HEK293 (cell line): Measurements from ENCODE around the gene CHI3L1.

Experiments
- SALL2 ChIP-seq: fragments of 450-650 bp; formaldehyde crosslinking; IDR thresholded peaks from 2 replicates; pipeline ENCODE4 v1.5.0; 2017; ENCODE audit warnings: missing biosample characterization, mild to moderate bottlenecking, missing genetic modification characterization, borderline replicate concordance
- SCRT1 ChIP-seq: fragments of 450-650 bp; formaldehyde crosslinking; IDR thresholded peaks from 2 replicates; pipeline ENCODE4 v1.5.1; 2016; ENCODE audit warnings: missing biosample characterization, missing genetic modification characterization, borderline replicate concordance
- SETDB1 ChIP-seq: IDR thresholded peaks from one replicate; pipeline ENCODE4 v1.6.1; 2017; ENCODE audit warnings: mild to moderate bottlenecking, low read length, moderate library complexity, mixed read lengths; ENCODE audit not compliant: insufficient read length
- YY1 ChIP-seq: fragments of 450-650 bp; formaldehyde crosslinking; IDR thresholded peaks from 2 replicates; pipeline ENCODE4 v1.5.1; 2018; ENCODE audit warnings: missing biosample characterization, missing genetic modification characterization
- ZBTB21 ChIP-seq: fragments of 450-650 bp; formaldehyde crosslinking; IDR thresholded peaks from 2 replicates; pipeline ENCODE4 v1.5.1; 2017; ENCODE audit warnings: missing biosample characterization, missing genetic modification characterization
- ZBTB7A ChIP-seq: fragments of 450-650 bp; formaldehyde crosslinking; IDR thresholded peaks from 2 replicates; pipeline ENCODE4 v1.5.1; 2016; ENCODE audit warnings: low read depth, missing biosample characterization, missing genetic modification characterization
- ZFP3 ChIP-seq: fragments of 450-650 bp; formaldehyde crosslinking; IDR thresholded peaks from 2 replicates; pipeline ENCODE4 v1.5.1; 2016; ENCODE audit warnings: low read depth, missing biosample characterization, missing genetic modification characterization
- ZNF350 ChIP-seq: fragments of 450-650 bp; formaldehyde crosslinking; IDR thresholded peaks from 2 replicates; pipeline ENCODE4 v1.5.0; 2017; ENCODE audit warnings: missing biosample characterization, mild to moderate bottlenecking, missing genetic modification characterization
- ZNF660 ChIP-seq: fragments of 450-650 bp; IDR thresholded peaks from 2 replicates; pipeline ENCODE4 v1.5.1; 2018; ENCODE audit warnings: missing biosample characterization, mild to moderate bottlenecking, missing genetic modification characterization
- ZNF664 ChIP-seq: fragments of 450-650 bp; formaldehyde crosslinking; IDR thresholded peaks from 2 replicates; pipeline ENCODE4 v1.5.1; 2016; ENCODE audit warnings: missing biosample characterization, missing genetic modification characterization
- ZNF677 ChIP-seq: fragments of 450-650 bp; IDR thresholded peaks from 2 replicates; pipeline ENCODE4 v1.5.0; 2018; ENCODE audit warnings: missing biosample characterization, mild to moderate bottlenecking, missing genetic modification characterization, moderate library complexity
- TF ChIP-seq, protein P1 (sequence below): fragments of 450-650 bp; formaldehyde crosslinking; IDR thresholded peaks from 2 replicates; pipeline ENCODE4 v1.5.1; 2016; ENCODE audit warnings: missing biosample characterization, missing genetic modification characterization
- TF ChIP-seq, protein P2 (sequence below): fragments of 450-650 bp; formaldehyde crosslinking; IDR thresholded peaks from 2 replicates; pipeline ENCODE4 v1.5.1; 2016; ENCODE audit warnings: missing biosample characterization, missing genetic modification characterization, low read depth

DNA sequence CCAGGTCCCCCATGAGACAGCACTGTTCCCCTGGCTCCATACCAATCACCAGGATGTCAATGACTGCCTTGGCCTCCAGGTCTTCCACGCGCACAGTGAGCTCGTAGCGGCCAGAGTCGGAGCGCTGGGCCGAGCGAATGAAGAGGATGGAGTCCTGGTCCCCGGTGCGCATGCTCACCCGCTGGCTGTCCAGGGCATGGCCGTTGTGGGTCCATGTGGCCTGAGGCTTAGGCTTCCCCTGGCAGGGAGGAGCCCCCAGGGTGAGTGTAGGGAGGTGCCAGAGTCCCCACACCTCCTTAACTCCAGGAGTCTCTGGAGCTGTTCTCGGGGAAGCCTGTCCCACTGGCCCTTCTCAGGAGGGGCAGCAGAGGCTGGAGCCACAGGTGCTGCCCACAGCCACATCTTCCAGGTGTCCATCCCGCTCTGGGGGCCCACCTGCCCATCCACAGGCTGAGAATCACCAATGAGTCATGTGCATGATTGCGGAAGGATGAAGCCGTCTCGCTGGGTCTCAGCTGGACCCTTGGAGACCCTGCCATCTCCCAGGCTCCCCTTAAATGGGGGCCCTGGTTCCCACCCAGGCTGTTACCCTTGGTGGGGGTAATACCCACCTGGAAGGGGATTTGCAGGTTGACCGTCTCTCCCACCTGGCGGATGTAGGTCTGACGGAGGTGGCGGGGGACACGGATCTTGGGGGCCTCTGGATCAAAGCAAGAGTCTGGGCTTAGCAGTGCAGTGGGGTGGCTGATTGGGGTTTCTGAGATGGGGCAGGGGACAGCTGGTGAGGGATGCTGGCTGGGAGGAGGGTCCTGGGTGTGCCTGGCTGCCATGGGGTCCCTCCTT, 14.9 kb downstream of the CHI3L1 start:
- no peak for TF ChIP-seq SALL2 (tag by site-specific recombination)
- no peak for TF ChIP-seq ZBTB21 (tag by site-specific recombination)
- TF ChIP-seq, protein P1, sequence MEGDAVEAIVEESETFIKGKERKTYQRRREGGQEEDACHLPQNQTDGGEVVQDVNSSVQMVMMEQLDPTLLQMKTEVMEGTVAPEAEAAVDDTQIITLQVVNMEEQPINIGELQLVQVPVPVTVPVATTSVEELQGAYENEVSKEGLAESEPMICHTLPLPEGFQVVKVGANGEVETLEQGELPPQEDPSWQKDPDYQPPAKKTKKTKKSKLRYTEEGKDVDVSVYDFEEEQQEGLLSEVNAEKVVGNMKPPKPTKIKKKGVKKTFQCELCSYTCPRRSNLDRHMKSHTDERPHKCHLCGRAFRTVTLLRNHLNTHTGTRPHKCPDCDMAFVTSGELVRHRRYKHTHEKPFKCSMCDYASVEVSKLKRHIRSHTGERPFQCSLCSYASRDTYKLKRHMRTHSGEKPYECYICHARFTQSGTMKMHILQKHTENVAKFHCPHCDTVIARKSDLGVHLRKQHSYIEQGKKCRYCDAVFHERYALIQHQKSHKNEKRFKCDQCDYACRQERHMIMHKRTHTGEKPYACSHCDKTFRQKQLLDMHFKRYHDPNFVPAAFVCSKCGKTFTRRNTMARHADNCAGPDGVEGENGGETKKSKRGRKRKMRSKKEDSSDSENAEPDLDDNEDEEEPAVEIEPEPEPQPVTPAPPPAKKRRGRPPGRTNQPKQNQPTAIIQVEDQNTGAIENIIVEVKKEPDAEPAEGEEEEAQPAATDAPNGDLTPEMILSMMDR (tag by site-specific recombination) = no peak
- TF ChIP-seq ZFP3 (tag by site-specific recombination) = no peak
- no peak for TF ChIP-seq ZNF664
- TF ChIP-seq YY1 (tag by site-specific recombination) = no peak
- no peak for TF ChIP-seq ZNF350 (tag by site-specific recombination)
- TF ChIP-seq SCRT1 (tag by site-specific recombination) = no peak
- TF ChIP-seq, protein P2, sequence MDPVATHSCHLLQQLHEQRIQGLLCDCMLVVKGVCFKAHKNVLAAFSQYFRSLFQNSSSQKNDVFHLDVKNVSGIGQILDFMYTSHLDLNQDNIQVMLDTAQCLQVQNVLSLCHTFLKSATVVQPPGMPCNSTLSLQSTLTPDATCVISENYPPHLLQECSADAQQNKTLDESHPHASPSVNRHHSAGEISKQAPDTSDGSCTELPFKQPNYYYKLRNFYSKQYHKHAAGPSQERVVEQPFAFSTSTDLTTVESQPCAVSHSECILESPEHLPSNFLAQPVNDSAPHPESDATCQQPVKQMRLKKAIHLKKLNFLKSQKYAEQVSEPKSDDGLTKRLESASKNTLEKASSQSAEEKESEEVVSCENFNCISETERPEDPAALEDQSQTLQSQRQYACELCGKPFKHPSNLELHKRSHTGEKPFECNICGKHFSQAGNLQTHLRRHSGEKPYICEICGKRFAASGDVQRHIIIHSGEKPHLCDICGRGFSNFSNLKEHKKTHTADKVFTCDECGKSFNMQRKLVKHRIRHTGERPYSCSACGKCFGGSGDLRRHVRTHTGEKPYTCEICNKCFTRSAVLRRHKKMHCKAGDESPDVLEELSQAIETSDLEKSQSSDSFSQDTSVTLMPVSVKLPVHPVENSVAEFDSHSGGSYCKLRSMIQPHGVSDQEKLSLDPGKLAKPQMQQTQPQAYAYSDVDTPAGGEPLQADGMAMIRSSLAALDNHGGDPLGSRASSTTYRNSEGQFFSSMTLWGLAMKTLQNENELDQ (tag by site-specific recombination) = no peak
- TF ChIP-seq SETDB1 = no peak
- no peak for TF ChIP-seq ZBTB7A (tag by site-specific recombination)
- TF ChIP-seq ZNF677 (tag by site-specific recombination) = no peak
- no peak for TF ChIP-seq ZNF660 (tag by site-specific recombination)
